Adipocyte (in vitro differentiated cells): ENCODE data around the gene HIGD1C.
"Not testable (repeated sequence)": the region's sequence is repeated elsewhere in the genome, so short reads cannot be mapped to it uniquely, and the experiment has no call there.

Experiments
- DNase-seq: peaks from one replicate; pipeline ENCODE4 v3.0.0-alpha.2; 2015; ENCODE audit warnings: low read depth
- H3K27me3 ChIP-seq: replicated peaks from 2 replicates; pipeline ENCODE4 v1.7.0; 2013; ENCODE audit warnings: mild to moderate bottlenecking, low read length, moderate library complexity; ENCODE audit not compliant: control insufficient read depth, insufficient read depth
- H3K36me3 ChIP-seq: 2 replicates; pipeline ENCODE4 v1.7.0; 2013; ENCODE audit warnings: low read length, mild to moderate bottlenecking, moderate library complexity; ENCODE audit not compliant: control insufficient read depth, insufficient read depth, severe bottlenecking
- H3K4me1 ChIP-seq: 2 replicates; pipeline ENCODE4 v1.7.0; 2013; ENCODE audit warnings: mild to moderate bottlenecking, low read length, moderate library complexity; ENCODE audit not compliant: control insufficient read depth, insufficient read depth
- H3K4me3 ChIP-seq: 2 replicates; pipeline ENCODE4 v1.7.0; 2013; ENCODE audit warnings: mild to moderate bottlenecking, low read length, moderate library complexity
- H3K9ac ChIP-seq: 2 replicates; pipeline ENCODE4 v1.7.0; 2013; ENCODE audit warnings: mild to moderate bottlenecking, low read length, moderate library complexity
- H3K9me3 ChIP-seq: 2 replicates; pipeline ENCODE4 v1.7.0; 2013; ENCODE audit warnings: mild to moderate bottlenecking, low read length, moderate library complexity; ENCODE audit not compliant: control insufficient read depth

HIGD1C gene

GRCh38 chr12:51004504-51004903, 52.2 kb downstream of the HIGD1C start:
- no peak overlapping the region for H3K9ac ChIP-seq
- DNase-seq: no peak
- no peaks in the 10 kb centered on the region for H3K27me3 ChIP-seq
- no peak overlapping the region for H3K4me3 ChIP-seq
- H3K4me1 ChIP-seq: peaks cover 9% of the 10 kb centered on the region
- no peaks in the 10 kb centered on the region for H3K9me3 ChIP-seq
- peaks cover 15% of the 10 kb centered on the region for H3K36me3 ChIP-seq

- no peak overlapping the region for H3K9ac ChIP-seq
Measured at GRCh38 chr12:51005030-51005429, 52.7 kb downstream of the HIGD1C start.

GRCh38 chr12:51005671-51006070, 53.3 kb downstream of the HIGD1C start:
- H3K9me3 ChIP-seq: no peaks in the 10 kb centered on the region
- H3K9ac ChIP-seq: no peak overlapping the region
- no peak for DNase-seq
- H3K4me1 ChIP-seq: peaks cover 6% of the 10 kb centered on the region
- no peaks in the 10 kb centered on the region for H3K27me3 ChIP-seq
- peaks cover 15% of the 10 kb centered on the region for H3K36me3 ChIP-seq
- H3K4me3 ChIP-seq: no peak overlapping the region

More at GRCh38 chr12:51005030-51005429, 52.7 kb downstream of the HIGD1C start:
- peaks cover 9% of the 10 kb centered on the region for H3K4me1 ChIP-seq
- no peaks in the 10 kb centered on the region for H3K9me3 ChIP-seq
- peaks cover 15% of the 10 kb centered on the region for H3K36me3 ChIP-seq
- no peak for DNase-seq
- no peaks in the 10 kb centered on the region for H3K27me3 ChIP-seq
- H3K4me3 ChIP-seq: no peak overlapping the region

GRCh38 chr12:51008329-51009055, 56.1 kb downstream of the HIGD1C start:
- Histone ChIP-seq H3K36me3 (peaks cover 15% of the 10 kb centered on the region), H3K4me3 (no peak overlapping the region), H3K9me3 (no peaks in the 10 kb centered on the region), H3K9ac (no peak overlapping the region), H3K4me1 (peaks cover 6% of the 10 kb centered on the region), H3K27me3 (no peaks in the 10 kb centered on the region)
- no peak for DNase-seq

GRCh38 chr12:51009056-51009440, 56.7 kb downstream of the HIGD1C start:
- H3K4me1 ChIP-seq: peaks cover 6% of the 10 kb centered on the region
- H3K4me3 ChIP-seq: no peak overlapping the region
- H3K9me3 ChIP-seq: no peaks in the 10 kb centered on the region
- H3K36me3 ChIP-seq: peaks cover 15% of the 10 kb centered on the region
- DNase-seq: no peak
- H3K27me3 ChIP-seq: no peaks in the 10 kb centered on the region
- no peak overlapping the region for H3K9ac ChIP-seq

GRCh38 chr12:51011955-51012354, 59.6 kb downstream of the HIGD1C start:
- DNase-seq: no peak
- H3K9ac ChIP-seq: no peak overlapping the region
- H3K36me3 ChIP-seq: no peaks in the 10 kb centered on the region
- peaks cover 6% of the 10 kb centered on the region for H3K4me1 ChIP-seq
- no peaks in the 10 kb centered on the region for H3K27me3 ChIP-seq
- no peak overlapping the region for H3K4me3 ChIP-seq
- no peaks in the 10 kb centered on the region for H3K9me3 ChIP-seq

- Histone ChIP-seq H3K9me3 (no peaks in the 10 kb centered on the region), H3K9ac (no peak overlapping the region), H3K36me3 (no peaks in the 10 kb centered on the region), H3K4me3 (no peak overlapping the region), H3K27me3 (no peaks in the 10 kb centered on the region), H3K4me1 (peaks cover 6% of the 10 kb centered on the region)
- no peak for DNase-seq
Measured at GRCh38 chr12:51012570-51013236, 60.4 kb downstream of the HIGD1C start.

- no peaks in the 10 kb centered on the region for H3K9me3 ChIP-seq
- peaks cover 6% of the 10 kb centered on the region for H3K4me1 ChIP-seq
- no peaks in the 10 kb centered on the region for H3K27me3 ChIP-seq
- DNase-seq: no peak
- no peak overlapping the region for H3K9ac ChIP-seq
- H3K4me3 ChIP-seq: no peak overlapping the region
- H3K36me3 ChIP-seq: no peaks in the 10 kb centered on the region
Measured at GRCh38 chr12:51013441-51013840, 61.1 kb downstream of the HIGD1C start.

- not testable (repeated sequence) for DNase-seq, H3K4me3 ChIP-seq, H3K4me1 ChIP-seq, H3K36me3 ChIP-seq, H3K9me3 ChIP-seq, H3K9ac ChIP-seq, H3K27me3 ChIP-seq
Measured at GRCh38 chr12:51014467-51014866, 62.1 kb downstream of the HIGD1C start.

- Histone ChIP-seq H3K27me3 (no peaks in the 10 kb centered on the region), H3K4me3 (no peak overlapping the region), H3K9me3 (no peaks in the 10 kb centered on the region), H3K36me3 (no peaks in the 10 kb centered on the region), H3K4me1 (no peaks in the 10 kb centered on the region), H3K9ac (no peak overlapping the region)
- no peak for DNase-seq
Measured at GRCh38 chr12:51017452-51017851, 65.1 kb downstream of the HIGD1C start.

GRCh38 chr12:51018956-51019355, 66.6 kb downstream of the HIGD1C start:
- H3K9me3 ChIP-seq: no peaks in the 10 kb centered on the region
- H3K36me3 ChIP-seq: no peaks in the 10 kb centered on the region
- no peak for DNase-seq
- H3K27me3 ChIP-seq: no peaks in the 10 kb centered on the region
- no peak overlapping the region for H3K9ac ChIP-seq
- no peak overlapping the region for H3K4me3 ChIP-seq
- peaks cover 6% of the 10 kb centered on the region for H3K4me1 ChIP-seq
